ENCODE results near the gene SPECC1. TPM values are rescaled to one million over a fixed set of nuclear protein-coding genes. Genes with fewer than 3 reads are reported as not detected.
A peak's percentile ranks its signal among the peaks of the same experiment; 100 is the strongest.
"Not testable (repeated sequence)": the region's sequence is repeated elsewhere in the genome, so short reads cannot be mapped to it uniquely, and the experiment has no call there.

The SPECC1 gene
- total RNA-seq, 6 experiments from 2014 or later, result 19.2 to 33.7 (median 29.4) TPM

GRCh38 chr17:20259668-20260067, 250.5 kb downstream of the SPECC1 start:
- no peak overlapping the region for H3K4me3 Mint-ChIP-seq
- H3K9me3 Mint-ChIP-seq, result no peaks in the 10 kb centered on the region
- no peak for DNase-seq
- peaks cover 19% of the 10 kb centered on the region for H3K4me1 Mint-ChIP-seq (ENCODE audit: low read depth)
- peaks cover 19% of the 10 kb centered on the region for H3K36me3 Mint-ChIP-seq (ENCODE audit: low read depth)
- TF ChIP-seq CTCF (IDR thresholded peaks at IDR 0.05), result no peak
- peaks cover 2% of the 10 kb centered on the region; the same call in 1 of the 2 replicates for H3K27me3 Mint-ChIP-seq (ENCODE audit: insufficient read depth)
- no peak overlapping the region for H3K27ac Mint-ChIP-seq

GRCh38 chr17:20260268-20260667, 251.1 kb downstream of the SPECC1 start:
- H3K27me3 Mint-ChIP-seq (ENCODE audit: insufficient read depth), result peaks cover 2% of the 10 kb centered on the region; the same call in 1 of the 2 replicates
- no peak for DNase-seq
- H3K4me3 Mint-ChIP-seq, result no peak overlapping the region
- H3K4me1 Mint-ChIP-seq (ENCODE audit: low read depth), result peaks cover 19% of the 10 kb centered on the region
- no peak overlapping the region for H3K27ac Mint-ChIP-seq
- TF ChIP-seq CTCF (IDR thresholded peaks at IDR 0.05), result no peak
- peaks cover 19% of the 10 kb centered on the region for H3K36me3 Mint-ChIP-seq (ENCODE audit: low read depth)
- H3K9me3 Mint-ChIP-seq, result no peaks in the 10 kb centered on the region

GRCh38 chr17:20262226-20263114, 253.3 kb downstream of the SPECC1 start:
- TF ChIP-seq CTCF (IDR thresholded peaks at IDR 0.05), result no peak
- no peak for DNase-seq
- Mint-ChIP-seq H3K9me3 (no peaks in the 10 kb centered on the region), H3K27me3 (ENCODE audit: insufficient read depth) (peaks cover 2% of the 10 kb centered on the region; the same call in 1 of the 2 replicates), H3K4me3 (peak overlapping the region; percentile 41; the same call in 1 of the 2 replicates), H3K36me3 (ENCODE audit: low read depth) (peaks cover 16% of the 10 kb centered on the region), H3K27ac (no peak overlapping the region), H3K4me1 (ENCODE audit: low read depth) (peaks cover 24% of the 10 kb centered on the region)

- H3K27ac Mint-ChIP-seq; H3K36me3 Mint-ChIP-seq (ENCODE audit: low read depth); H3K4me3 Mint-ChIP-seq; DNase-seq; H3K9me3 Mint-ChIP-seq; H3K27me3 Mint-ChIP-seq (ENCODE audit: insufficient read depth): not testable (repeated sequence)
- peaks cover 28% of the 10 kb centered on the region for H3K4me1 Mint-ChIP-seq (ENCODE audit: low read depth)
Observed at GRCh38 chr17:20263115-20263433, 253.9 kb downstream of the SPECC1 start.

- Mint-ChIP-seq H3K27ac (peak overlapping the region; percentile 46), H3K36me3 (ENCODE audit: low read depth) (peaks cover 4% of the 10 kb centered on the region), H3K4me1 (ENCODE audit: low read depth) (peaks cover 28% of the 10 kb centered on the region), H3K9me3 (no peaks in the 10 kb centered on the region), H3K27me3 (ENCODE audit: insufficient read depth) (peaks cover 2% of the 10 kb centered on the region; the same call in 1 of the 2 replicates), H3K4me3 (peak overlapping the region; percentile 18; the same call in 1 of the 2 replicates)
- no peak for TF ChIP-seq CTCF (IDR thresholded peaks at IDR 0.05)
- DNase-seq, result no peak
Observed at GRCh38 chr17:20263595-20263994, 254.4 kb downstream of the SPECC1 start.

GRCh38 chr17:20264996-20265395, 255.8 kb downstream of the SPECC1 start:
- DNase-seq, result no peak
- Mint-ChIP-seq H3K27ac (no peak overlapping the region), H3K36me3 (ENCODE audit: low read depth) (no peaks in the 10 kb centered on the region), H3K4me3 (no peak overlapping the region), H3K27me3 (ENCODE audit: insufficient read depth) (peaks cover 2% of the 10 kb centered on the region; the same call in 1 of the 2 replicates), H3K9me3 (no peaks in the 10 kb centered on the region), H3K4me1 (ENCODE audit: low read depth) (peaks cover 33% of the 10 kb centered on the region)
- TF ChIP-seq CTCF (IDR thresholded peaks at IDR 0.05), result no peak
